GM23338 (cell line): ENCODE data around the gene PTH2.

Experiments used
- CTCF ChIP-seq, 2 experiments: fragments of 200-600 bp in 1 of 2; sonication (generic) in 1 of 2; conservative IDR thresholded peaks; 2 replicates each; pipeline versions ENCODE4 v1.5.1 to v1.6.1; 2016 to 2017; ENCODE audit warnings: antibody characterized with exemption in 2 of 2, low read depth in 2 of 2, mild to moderate bottlenecking in 2 of 2, moderate library complexity in 1 of 2
- ETS1 ChIP-seq: IDR thresholded peaks from 2 replicates; pipeline ENCODE4 v1.6.1; 2016; ENCODE audit warnings: antibody characterized with exemption
- EZH2phosphoT487 ChIP-seq: fragments of 200-600 bp; sonication (generic); IDR thresholded peaks from one replicate; pipeline ENCODE4 v1.8.1; 2018; ENCODE audit warnings: antibody characterized with exemption; ENCODE audit not compliant: unreplicated experiment
- JUNB ChIP-seq: IDR thresholded peaks from one replicate; pipeline ENCODE4 v1.6.1; 2016; ENCODE audit warnings: antibody characterized with exemption; ENCODE audit not compliant: unreplicated experiment

- TF ChIP-seq CTCF (conservative IDR thresholded peaks at IDR 0.05; ENCODE audit: low read depth in 2 of 2) (no peak), EZH2phosphoT487 (no peak), JUNB (no peak), ETS1 (peak; percentile 92)
Measured at GRCh38 chr19:49451430-49452181, 28.4 kb upstream of the PTH2 start, which contains the start of gene PIH1D1.
